GM19372 (cell line): Measurements from ENCODE around the gene AKAP3.

Experiments
- ATAC-seq: cut with Tn5 transposase; IDR thresholded peaks from one replicate; pipeline ENCODE4 v1.9.1; 2021; ENCODE audit warnings: mild to moderate bottlenecking, low read depth, moderate library complexity; ENCODE audit not compliant: unreplicated experiment

AKAP3 gene

DNA sequence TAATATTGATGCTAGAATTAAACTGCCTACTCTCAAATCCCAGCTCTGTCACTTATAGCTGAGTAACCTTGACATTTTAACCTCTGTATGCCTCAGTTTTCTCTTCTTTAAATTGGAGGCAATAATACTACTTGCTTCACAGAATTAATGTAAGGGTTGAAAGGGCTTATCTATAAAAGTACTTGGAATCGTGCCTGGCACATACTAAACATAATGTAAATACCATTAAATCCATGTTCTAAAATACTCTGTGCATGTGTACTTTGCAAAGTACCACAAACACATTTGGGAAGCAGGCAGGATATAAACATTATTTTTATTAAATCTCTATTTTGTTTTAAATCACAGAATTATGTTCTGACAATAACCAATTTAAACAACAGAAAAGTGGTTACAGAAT, 44.9 kb downstream of the AKAP3 start:
- ATAC-seq = no peak

DNA sequence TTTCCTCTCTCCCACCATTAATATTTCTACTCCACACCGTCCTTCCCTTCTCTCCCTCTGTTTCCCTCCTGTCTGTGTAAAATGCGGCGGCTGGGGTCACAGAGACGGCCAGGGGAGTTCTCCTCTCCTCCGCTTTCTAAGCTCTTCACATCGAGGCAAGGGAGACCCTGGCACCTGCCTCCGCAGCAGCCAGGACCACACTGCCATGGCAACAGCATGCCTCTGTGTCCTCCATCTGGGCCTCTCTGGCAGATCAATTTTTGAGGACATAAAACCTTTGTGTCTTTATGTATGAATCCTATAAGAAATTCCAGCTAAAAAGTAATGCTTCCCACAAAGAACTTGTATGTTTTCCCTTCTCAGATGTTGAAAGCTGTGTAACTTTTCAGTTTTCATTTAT, 45.4 kb downstream of the AKAP3 start:
- ATAC-seq = no peak

DNA sequence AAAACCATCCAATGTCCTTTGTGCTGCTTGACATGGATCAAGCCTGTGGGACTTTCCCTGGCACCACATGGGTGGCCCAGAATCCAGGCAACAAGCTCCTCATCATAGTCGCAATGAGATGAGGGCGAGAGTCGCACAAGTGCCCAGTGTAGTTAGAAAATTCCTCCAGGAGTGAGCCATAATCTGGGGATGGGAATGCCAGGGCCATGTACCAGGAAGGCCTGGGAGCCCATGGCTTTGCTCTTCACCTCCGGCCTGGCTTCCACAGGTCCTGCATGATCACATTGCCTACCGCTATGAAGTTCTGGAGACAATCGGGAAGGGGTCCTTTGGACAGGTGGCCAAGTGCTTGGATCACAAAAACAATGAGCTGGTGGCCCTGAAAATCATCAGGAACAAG, 53.0 kb downstream of the AKAP3 start:
- no peak for ATAC-seq

DNA sequence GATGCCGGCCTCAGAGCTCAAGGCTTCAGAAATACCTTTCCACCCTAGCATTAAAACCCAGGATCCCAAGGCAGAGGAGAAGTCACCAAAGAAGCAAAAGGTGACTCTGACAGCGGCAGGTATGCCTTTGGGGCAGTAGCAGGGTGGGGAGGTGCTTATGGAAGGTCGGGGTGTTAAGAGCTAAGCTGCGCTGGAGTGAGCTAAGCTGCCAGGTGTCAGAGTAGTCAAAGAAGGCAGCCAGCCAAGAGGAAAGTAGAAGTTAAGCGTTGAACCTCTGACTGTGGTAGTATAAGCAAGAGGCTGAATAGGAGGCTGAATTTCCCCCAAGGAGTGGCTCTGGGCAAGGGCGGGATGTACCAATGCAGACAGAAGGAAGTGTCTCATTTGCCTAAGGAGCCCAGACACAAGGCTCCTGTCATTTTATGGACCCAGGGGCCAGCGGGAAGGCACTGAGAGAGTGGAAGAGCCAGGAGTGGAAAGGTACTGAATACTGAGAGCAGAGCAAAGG, 57.6 kb downstream of the AKAP3 start:
- no peak for ATAC-seq

DNA sequence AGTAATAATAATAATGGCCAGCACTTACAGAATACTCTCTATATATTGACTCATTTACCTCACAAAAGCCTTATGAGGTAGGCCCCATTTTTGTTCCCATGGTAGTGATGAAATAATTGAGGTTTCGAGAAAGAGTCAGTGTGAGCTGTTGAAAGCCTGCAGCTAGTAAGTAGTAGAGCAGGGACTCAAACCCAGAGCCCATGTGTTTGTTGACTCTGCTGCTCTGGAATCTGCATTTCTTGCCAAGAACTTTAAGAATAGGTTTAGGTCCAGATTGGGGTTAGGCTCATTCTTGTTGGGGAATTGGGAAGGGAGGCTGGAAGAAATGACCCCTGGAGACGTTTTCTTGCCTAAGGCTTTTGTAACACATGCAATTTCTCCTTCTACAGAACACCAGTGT, 58.9 kb downstream of the AKAP3 start:
- no peak for ATAC-seq

DNA sequence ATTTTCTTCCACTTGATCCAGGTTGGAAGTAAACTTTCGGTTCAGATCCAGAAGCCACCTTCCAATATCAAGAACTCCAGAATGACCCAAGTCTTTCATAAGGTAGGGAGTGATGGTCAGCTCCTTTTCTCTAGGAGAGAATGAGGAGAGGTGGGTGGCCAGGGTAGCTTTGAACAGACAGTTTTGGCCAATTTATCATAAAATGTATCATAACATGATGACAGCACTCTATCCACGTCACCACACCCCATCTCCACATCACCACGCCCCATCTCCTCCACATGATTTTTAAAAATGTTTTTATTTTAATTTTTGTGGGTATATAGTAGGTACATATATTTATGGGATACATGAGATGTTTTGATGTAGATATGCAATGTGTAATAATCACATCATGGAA, 59.9 kb downstream of the AKAP3 start:
- no peak for ATAC-seq

DNA sequence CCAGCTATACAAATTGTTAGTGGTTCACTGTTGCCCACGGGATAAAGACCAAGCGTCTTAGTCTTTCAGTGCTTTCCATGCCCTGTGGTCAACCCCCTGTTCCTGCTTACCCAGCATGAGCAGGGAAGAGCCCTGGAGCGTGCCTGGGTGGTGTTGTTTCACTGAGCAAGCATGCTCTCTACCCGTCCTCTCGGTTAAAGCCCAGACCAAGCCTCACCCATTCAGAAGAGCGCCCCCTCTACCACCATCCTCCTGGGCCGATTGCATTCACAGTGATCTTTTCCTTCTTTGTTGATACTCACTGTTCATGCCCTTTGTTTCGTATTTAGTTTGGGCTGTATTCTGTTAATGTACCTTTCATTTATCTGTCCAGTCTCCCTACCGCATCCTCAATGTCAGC, 61.7 kb downstream of the AKAP3 start:
- ATAC-seq = no peak

- no peak for ATAC-seq
These were observed 62.4 kb downstream of the AKAP3 start for GRCh38 chr12:4586500-4586899.

GRCh38 chr12:4584896-4585295, 64.0 kb downstream of the AKAP3 start:
- ATAC-seq = no peak

DNA sequence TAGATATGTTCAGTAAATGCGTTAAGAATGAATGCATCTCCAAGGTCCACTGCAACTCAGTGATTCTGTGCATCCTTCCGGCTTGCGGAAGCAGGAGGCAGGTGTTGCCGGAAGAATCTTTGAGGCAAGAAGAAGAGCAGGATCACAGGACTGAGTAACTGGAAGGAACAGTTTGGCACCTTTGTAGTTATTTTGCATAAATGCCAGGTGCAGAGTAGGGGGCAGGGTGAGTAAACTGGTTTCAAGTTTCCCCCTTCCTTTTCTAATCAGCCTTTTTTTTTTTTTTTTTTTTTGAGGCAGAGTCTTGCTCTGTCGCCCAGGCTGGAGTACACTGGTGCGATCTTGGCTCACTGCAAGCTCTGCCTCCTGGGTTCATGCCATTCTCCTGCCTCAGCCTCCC, 64.6 kb downstream of the AKAP3 start:
- ATAC-seq = no peak

GRCh38 chr12:4580281-4580688, 68.6 kb downstream of the AKAP3 start:
- no peak for ATAC-seq

DNA sequence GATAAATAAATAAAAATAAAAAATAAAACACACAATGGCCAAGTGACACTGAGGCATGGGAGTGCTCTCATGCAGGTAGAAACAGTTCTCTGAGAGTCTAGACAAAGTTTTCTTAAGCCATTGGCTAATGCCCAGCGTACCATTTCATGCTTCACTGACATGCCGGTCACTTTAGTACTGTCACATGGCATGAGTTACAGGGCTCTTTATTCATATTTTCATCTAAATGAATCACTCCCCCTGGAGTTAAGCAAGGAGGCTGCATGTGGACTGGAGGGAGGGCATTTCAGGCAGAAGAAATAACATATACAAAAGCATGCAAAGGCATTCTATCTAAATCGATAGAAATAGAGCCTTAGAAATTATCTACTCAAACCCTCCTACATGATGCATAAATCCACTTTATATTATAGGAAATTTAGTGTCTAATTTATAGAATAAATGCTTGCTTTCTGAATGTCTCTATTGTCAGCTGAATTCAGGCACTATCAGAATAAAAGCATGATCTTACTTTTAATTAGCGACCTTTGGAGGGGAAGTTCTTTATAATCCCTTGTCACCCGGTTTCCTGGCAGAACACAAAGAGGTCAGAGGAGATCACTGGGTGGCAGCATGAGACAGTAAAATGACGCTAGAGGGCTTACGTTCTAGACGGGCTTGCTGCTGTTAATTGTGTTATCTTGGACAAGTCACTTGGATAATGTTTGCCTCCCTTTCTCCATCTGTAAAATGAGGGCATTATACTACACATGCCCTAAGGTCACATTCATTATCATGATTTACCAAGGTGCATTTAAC, 69.3 kb downstream of the AKAP3 start:
- ATAC-seq = no peak

DNA sequence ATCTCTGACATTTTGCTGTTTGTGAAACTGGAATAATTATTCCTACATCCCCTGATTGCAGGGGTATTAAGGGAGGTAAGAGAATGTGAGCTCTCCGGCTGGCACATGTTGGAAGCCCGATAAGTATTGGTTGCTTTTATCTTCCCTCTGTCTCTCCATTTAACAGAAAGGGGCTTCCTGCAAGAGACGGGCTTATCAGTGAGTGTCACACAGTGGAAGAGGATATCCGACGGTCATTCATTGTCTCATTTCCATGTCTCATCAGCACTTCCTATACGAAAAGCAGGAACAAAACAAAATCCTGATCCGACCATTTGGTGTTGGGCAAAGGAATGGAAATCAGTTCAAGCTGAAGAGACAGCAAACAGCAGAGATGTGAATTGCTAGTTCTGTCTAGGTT, 76.2 kb downstream of the AKAP3 start:
- ATAC-seq = no peak

DNA sequence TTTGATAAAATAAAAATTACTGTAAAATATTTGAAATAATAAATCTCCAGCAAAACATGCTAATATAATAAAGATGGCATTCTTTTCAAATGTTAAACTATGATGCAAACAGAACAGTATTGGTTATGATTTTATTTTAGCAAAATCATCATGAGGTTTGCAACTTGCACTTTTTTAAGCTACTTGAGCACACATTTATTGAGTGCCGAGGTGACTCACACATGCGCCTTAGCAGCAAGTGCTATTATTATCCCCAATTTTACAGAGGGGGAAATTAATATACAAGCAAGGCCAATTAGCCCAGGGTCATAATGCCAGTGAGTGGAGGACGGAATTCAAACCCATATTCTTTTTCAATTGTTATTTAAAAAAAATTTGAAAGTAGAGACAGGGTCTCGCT, 79.6 kb downstream of the AKAP3 start:
- ATAC-seq = no peak

DNA sequence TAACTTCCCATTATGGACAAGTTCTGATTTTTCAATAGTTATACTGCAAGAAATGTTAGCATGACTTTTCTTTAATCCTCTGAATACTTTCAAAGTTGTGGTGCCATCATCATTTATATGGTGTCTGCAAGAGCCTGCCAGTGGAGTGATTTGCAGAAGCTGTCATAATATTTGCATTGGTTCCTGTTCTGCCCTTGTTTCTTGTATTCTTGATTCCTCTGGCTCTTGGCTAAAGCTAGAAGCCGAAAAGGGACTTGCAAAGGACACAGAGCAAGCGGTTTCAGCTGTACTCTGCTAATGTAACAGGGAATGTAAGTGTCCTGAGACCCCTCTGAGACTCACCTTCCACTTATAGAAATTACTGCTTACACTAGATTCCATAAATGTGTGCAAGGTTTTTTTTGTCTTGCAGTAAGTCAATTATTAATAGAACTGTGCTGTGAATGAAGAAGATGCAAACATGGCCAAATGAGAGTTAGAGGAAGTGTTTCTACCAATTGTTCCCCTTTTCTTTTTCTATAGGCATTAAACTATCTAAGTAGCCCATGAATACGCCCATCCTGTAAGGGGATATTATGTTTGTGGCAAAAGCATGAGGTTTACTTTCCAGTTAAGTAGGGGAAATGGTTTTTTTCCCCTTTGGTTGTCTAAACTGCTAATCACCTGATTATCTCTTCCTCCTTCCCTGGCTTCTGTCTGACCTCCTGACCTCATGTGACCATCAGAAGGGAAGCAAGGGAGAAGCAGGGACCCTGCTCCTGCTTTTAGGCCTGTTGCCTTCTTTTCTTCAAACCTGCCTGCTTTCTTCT, 81.6 kb downstream of the AKAP3 start:
- ATAC-seq = peak; percentile 57

- ATAC-seq = no peak
These were observed 82.4 kb downstream of the AKAP3 start for GRCh38 chr12:4566474-4566873.
